ENCODE data around the gene FAU. TPM values are rescaled to one million over a fixed set of nuclear protein-coding genes. Genes with fewer than 3 reads are reported as not detected.

Gene FAU
- total and polyA plus RNA-seq, 10 of the 15 experiments (the other 5 are each of a cell fraction or from before 2014, with no cell fraction given), result 332 to 1,347 (median 990) TPM

GRCh38 chr11:65132988-65133700 is 11.2 kb upstream of the FAU start (continued):
- TF ChIP-seq IRF3 (IDR thresholded peaks at IDR 0.05) (no peak), NFXL1 (IDR thresholded peaks at IDR 0.05; ENCODE audit: borderline replicate concordance) (no peak), SPI1 (IDR thresholded peaks at IDR 0.05; ENCODE audit: borderline replicate concordance, insufficient read depth, low read depth, low read length) (peak; percentile 60; the same call in 1 of the 2 replicates), ATF7 (IDR thresholded peaks at IDR 0.05; ENCODE audit: low read depth) (no peak), LARP7 (IDR thresholded peaks at IDR 0.05) (no peak), TAF1 (IDR thresholded peaks at IDR 0.05; ENCODE audit: borderline replicate concordance, low read depth, low read length) (no peak), SRF (IDR thresholded peaks at IDR 0.05; ENCODE audit: low read depth in 2 of 2, low read length in 2 of 2) (no peak)

GRCh38 chr11:65132238-65132987 is 10.5 kb upstream of the FAU start:
- peak; percentile 41 for ATAC-seq
- Histone ChIP-seq H3K9me3 (replicated peaks; ENCODE audit: control insufficient read depth, insufficient read depth, low read length) (no peaks in the 10 kb centered on the region), H2AFZ (ENCODE audit: control insufficient read depth, low read depth, low read length) (no peak overlapping the region), H3K27me3 (replicated peaks in 1 of 2; ENCODE audit: control insufficient read depth in 2 of 2, insufficient read depth in 2 of 2, low read length in 1 of 2) (no peaks in the 10 kb centered on the region), H3K79me2 (ENCODE audit: control insufficient read depth, insufficient read depth, low read length) (peaks cover 44% of the 10 kb centered on the region), H3K9ac (ENCODE audit: control insufficient read depth, insufficient read depth, low read length) (peak overlapping the region; percentile 96), H3K4me3 (peak overlapping the region; percentile 99), H4K20me1 (ENCODE audit: control insufficient read depth, insufficient read depth) (0 out of 2 replicates have a peak, but pooled peaks cover 4% of the 10 kb centered on the region), H3K27ac (ENCODE audit: control insufficient read depth, insufficient read depth) (peak overlapping the region; percentile 99), H3K4me1 (ENCODE audit: control insufficient read depth, insufficient read depth, low read length) (peaks cover 21% of the 10 kb centered on the region), H3K36me3 (ENCODE audit: control insufficient read depth in 2 of 2, insufficient read depth in 2 of 2, low read length in 1 of 2) (peaks cover 15 to 33% of the 10 kb centered on the region in 2 experiments), H3K4me2 (ENCODE audit: control insufficient read depth, insufficient read depth) (peak overlapping the region; percentile 98)
- RAD21 ChIA-PET (ENCODE audit: unreplicated experiment), result interaction anchor here (0.5 to 2.4 kb wide), 6 partner anchors 10 to 793 kb away, joined by 3 to 9 read pairs (median 4); partner anchors contain the start of genes CAPN1, FAU, MRPL49 and TM7SF2
- POLR2A ChIA-PET, result interaction anchor here (1.0 to 3.1 kb wide), 4 partner anchors 8 to 50 kb away, joined by 3 to 16 read pairs (median 8); partner anchors contain the start of genes FAU and MRPL49
- no peak for DNase-seq (ENCODE audit: low read depth, low spot score)
- BruUV-seq (replicated peaks), result no TSS peak
- intact Hi-C loops (cut with micrococcal nuclease; ENCODE audit: unreplicated experiment), result loop anchor here (5.0 to 10.0 kb wide), 2 partner anchors 50 to 122 kb away; partner anchors contain the start of gene CAPN1
- in situ Hi-C loops (cut with MboI), result no loop called here
- 0% methylated on average over 10 of the region's 10 CpGs for WGBS (ENCODE audit: insufficient coverage, insufficient replicate concordance, low lambda C conversion rate, missing lambda C conversion rate)
- CTCF ChIA-PET, result interaction anchor here (0.6 to 6.7 kb wide), 7 partner anchors 11 to 217 kb away, joined by 3 to 40 read pairs (median 5); partner anchors contain the start of genes CAPN1, FAU, MRPL49 and ZNHIT2
- SMC1A ChIA-PET (ENCODE audit: uncharacterized antibody, unreplicated experiment), result interaction anchor here (1.0 to 2.3 kb wide), 4 partner anchors 10 to 198 kb away, joined by 3 to 10 read pairs (median 5); partner anchors contain the start of genes CAPN1, FAU and MRPL49
- FAIRE-seq, result peak; percentile 97
- 0 out of 2 replicates have a peak, but pooled peaks have one; percentile 18 for TF ChIP-seq NR2F1 (conservative IDR thresholded peaks at IDR 0.05)
- TF ChIP-seq PAX5 (IDR thresholded peaks at IDR 0.05; ENCODE audit: borderline replicate concordance, low read depth, low read length), result peak; percentile 56; the same call in 1 of the 2 replicates
- TF ChIP-seq RUNX3 (IDR thresholded peaks at IDR 0.05; ENCODE audit: low read length), result peak; percentile 22; the same call in 1 of the 2 replicates
- peak; percentile 16 for TF ChIP-seq MEF2B (IDR thresholded peaks at IDR 0.05; ENCODE audit: partially characterized antibody, poor library complexity, severe bottlenecking)
- peak; percentile 69 for TF ChIP-seq POLR2A (IDR thresholded peaks at IDR 0.05; ENCODE audit: low read depth, low read length)
- TF ChIP-seq MEF2A (IDR thresholded peaks at IDR 0.05; ENCODE audit: insufficient read depth, low read depth, low read length), result peak; percentile 78; the same call in 1 of the 2 replicates
- TF ChIP-seq SPI1 (IDR thresholded peaks at IDR 0.05; ENCODE audit: borderline replicate concordance, insufficient read depth, low read depth, low read length), result 0 out of 2 replicates have a peak, but pooled peaks have one; percentile 23
- 0 out of 2 replicates have a peak, but pooled peaks have one; percentile 19 for TF ChIP-seq MTA3 (IDR thresholded peaks at IDR 0.05; ENCODE audit: borderline replicate concordance, low read length)
- peak; percentile 47; the same call in 1 of the 2 replicates for TF ChIP-seq PML (IDR thresholded peaks at IDR 0.05; ENCODE audit: low read length)
- TF ChIP-seq RB1 (IDR thresholded peaks at IDR 0.05; ENCODE audit: borderline replicate concordance), result no peak
- no peak for TF ChIP-seq SUZ12 (IDR thresholded peaks at IDR 0.05; ENCODE audit: unreplicated experiment)
- TF ChIP-seq POU2F2 (IDR thresholded peaks at IDR 0.05; ENCODE audit: borderline replicate concordance, low read depth, low read length), result peak; percentile 89

All from GM12878 (cell line).